HuH-7.5 (cell line): Measurements from ENCODE around the gene TTC7B.

ENCODE experiments used
- DNase-seq: peaks from one replicate; pipeline ENCODE4 v3.0.0; 2011; ENCODE audit warnings: low spot score

Gene TTC7B

DNA sequence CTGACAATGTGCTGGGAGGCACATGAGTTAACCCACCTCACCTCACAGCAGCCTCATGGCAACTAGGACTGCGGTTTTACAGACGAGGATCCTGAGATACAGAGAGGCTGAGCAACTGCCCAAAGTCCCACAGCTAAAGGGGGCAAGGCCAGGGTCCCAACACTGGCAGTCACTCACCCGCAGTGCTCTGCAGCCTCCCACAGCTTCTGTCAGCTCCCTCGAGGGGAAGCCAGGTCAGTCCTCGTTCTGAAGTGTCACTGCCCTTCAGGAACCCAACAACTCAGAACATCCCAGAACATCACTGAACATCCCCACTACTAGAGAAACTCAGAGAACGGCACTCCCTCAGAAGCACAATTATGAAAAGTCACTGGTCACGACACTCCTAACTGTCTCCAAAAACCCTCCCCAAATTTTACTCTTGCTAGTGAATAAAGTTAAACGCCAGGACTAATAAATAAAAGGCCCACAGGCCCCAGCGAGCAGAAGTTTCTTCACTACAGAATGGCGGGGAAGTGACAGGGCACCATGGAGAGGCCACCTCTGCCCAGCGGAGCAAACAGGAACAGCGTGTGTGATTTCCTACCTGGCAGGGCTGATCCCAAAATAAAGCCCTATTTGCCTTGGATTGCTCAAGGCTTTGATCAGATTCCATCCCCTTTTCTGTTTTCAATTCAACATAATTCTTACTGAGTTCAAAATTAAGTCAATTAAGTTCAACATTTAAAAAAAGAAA is 75.1 kb downstream of the TTC7B start:
- DNase-seq, result no peak

DNA sequence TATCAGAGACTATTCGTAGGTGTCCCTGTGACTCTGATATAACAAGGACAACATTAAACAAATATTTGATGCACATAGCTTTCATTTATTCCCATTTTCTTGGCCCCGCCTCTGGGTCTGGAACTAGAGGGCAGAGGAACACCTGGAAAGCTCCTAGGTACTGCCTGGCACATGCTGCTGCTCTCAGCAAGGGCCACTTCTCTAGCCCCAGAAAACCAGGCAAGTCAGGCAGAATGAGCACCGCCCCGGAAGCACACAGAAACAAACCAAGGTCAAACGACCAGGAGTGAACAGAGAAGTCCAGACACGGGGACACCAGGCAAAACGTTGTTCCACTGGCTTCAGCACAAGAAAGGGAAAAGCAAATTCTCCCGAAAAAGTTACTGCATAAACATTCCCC is 76.1 kb downstream of the TTC7B start:
- DNase-seq, result no peak

DNA sequence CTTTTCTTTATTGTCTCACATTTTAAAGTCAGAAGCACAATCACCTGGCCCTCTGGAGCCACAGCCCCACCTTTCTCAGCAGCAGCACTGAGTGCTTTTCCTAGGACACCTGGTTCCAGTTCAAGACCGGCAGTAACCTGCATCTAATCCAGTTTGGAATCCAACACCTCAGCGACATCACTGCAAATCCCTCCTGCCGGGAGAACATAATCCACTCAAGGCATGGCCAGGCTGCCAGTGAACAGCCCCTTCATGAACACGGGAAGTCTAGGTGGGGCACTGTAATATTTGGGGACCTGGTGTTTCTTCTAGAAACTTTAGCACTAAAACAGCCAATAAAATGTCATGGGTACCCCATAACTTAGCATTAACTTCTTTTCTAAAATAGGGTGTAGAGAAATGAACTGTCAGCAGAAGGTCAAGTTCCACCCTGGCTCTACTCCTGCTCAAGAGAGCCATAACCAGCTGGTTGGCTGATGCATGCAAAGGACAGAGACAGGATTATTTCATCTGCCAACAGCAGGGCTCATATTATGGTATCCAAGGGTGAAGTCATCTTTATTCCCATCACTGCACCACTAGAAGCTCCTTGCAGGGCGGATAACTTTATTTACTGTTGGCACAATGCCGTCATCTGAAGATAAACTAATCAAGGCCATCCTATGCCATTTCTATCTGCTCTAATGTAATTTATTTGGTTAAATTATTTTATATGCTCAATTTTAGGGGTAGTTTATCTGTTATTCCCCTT is 76.7 kb downstream of the TTC7B start:
- no peak for DNase-seq

DNA sequence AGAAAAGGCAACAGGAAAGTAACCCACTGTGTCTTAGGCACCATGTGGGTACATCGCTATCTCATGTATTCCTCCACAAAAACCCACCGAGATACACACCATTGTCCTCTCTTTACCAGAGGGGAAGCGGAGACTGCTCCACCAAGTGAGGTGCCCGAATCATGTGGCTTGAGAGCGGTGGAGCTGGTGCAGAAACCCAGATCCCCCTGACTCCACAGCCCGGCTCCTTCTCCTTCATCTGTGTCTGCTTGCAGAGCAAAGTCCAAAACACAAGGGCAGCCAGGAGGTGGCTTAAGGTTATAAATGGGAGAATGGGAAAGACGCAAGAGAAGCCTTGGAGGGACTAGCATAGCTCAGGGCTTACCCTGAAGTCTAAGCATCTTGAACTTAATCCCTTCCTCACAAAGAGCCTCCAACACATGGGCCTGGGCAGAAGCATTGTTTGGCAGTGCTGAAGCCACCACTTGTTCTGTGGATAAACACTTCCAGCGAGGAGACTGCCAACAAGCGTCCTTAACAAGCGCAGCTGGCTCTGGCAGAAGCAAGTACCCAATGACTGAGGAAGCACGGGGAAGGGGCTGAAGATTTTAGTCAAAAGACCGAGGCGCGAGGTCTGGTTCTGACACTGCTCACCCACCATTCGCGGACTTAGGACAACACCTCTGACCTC is 83.0 kb downstream of the TTC7B start:
- DNase-seq, result no peak

DNA sequence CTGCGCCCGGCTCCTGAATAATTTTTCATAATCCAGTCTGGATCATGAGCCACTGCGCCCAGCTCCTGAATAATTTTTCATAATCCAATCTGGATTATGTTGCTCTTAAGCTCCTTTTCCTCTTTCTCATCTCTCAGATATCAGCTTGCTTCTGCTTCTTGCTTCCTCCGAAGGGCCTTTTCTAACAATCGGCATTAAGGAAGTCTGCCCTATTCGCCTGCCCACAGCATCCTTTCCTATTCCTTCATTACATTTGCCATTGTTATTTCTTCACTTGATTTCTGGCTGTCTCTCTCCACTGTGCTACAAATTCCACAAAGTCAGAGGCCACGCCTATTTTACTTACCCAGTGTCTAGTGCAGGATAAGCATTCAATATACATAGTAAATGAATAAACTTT is 83.5 kb downstream of the TTC7B start:
- no peak for DNase-seq

DNA sequence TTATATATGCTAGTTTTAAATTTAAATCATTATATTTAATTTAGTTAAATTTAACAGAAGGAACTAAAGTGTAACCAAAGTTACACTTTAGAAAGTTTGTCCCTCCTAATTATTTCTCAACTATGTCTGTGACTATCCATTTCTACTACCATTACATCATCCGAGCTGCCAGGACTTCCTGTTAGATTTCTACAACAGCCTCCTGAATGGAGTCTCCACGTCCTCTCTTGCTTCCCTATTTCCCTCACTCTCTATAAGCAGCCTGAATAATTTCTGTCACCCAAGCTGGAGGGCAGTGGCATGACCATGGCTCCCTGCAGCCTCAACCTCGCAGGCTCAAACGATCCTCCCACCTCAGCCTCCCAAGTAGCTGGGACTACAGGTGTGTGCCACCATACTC is 84.1 kb downstream of the TTC7B start:
- DNase-seq, result no peak

DNA sequence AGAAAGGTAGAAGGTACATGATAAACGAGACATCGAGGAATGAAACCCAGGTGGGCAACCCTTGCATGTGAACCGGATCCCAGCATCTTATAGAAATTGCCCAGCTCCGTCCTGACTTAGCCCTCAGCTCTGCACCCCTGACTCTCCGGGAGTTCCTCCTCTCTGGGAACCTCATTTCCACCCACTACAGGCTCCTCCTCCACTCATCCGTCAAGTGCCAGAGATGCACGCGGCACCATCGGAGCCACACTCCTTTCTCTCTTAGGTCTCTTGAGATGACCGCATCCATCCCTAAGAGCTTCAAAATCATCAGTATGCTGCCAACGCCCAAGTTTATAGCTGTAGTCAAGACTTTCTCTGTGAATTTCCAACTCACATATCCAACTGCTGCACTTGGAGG is 84.7 kb downstream of the TTC7B start:
- no peak for DNase-seq

DNA sequence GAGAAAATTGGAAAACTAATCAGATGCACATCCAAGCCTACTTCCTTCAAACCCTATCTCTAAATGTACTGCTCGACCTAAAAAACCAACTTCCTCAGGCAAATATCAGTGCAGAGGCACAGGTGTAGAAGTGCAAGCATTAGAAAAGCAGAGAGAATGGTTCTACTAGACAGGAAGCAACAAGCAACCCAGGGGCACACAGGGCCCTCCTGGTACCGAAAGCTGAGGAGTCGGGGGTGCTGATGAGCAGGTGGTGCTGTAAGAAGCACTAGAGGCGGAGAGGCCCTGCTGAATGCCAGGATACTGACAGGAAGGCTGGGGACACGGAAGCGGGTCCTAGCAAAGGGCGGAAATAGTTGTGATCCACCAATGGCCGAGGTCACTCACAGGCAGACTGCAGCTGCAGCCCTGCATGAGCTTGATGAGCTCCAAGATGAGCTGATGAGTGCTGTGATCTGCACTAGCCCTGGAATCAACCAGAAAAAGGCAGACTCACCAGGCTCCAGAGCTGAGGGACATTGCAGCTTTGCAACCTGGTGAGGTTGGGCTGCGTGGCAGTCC is 85.9 kb downstream of the TTC7B start:
- DNase-seq, result no peak

DNA sequence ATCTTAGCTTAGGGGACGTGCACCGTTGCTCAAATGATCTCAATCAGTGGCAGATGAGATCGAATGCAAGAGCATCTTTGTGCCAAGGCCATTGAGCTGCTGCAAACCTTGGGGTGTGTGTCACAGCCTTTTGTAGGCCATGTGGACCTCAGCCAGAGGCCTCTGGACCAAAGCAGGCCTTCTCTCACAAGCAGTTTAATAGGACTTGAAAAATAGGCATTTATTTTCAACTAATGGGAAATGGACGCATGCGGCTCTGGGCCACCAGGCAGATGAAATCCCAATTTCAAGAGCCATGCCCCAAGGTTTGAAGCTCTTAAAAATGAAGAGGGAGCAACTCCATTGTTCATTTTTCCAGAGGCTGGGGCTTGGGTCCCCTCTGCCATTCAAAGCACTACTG is 87.3 kb downstream of the TTC7B start:
- no peak for DNase-seq

DNA sequence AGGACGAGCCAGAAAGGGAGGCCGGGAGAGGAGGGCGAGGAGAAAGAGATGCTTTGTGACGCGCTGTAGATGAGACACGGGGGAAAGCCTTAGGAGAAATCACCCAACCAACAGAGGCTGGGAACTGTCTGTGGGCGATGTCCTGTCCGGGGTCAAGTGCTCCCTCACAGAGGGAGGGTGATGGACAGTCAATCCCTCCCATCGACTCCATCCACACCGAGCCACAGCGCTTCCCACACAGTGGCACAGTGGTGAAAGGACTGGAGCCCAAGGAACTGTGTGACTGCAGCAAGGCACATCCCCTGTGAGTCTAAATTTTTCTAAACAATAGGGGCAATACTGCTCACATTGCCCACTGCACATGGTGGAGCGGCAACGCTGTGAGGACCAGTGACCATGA is 89.1 kb downstream of the TTC7B start:
- no peak for DNase-seq

DNA sequence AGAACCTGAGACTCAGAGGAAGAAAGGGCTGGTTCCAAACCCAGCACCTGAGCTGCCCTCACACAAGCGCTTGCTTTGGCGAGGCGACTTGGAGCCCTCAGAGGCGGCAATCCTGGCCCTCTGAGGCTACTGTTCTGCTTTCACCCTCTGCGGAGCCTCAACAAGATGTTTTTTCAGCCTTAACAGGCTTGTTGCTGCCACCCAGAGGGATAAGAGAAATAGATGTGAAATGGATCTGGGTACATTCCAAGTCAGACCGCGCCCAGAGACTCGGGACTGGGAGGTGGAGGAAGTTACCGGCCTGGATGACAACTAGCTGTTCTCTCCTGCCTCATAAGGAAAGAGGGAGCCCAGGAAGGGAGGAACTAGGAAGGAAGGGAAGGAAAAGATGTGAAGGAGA is 89.6 kb downstream of the TTC7B start:
- DNase-seq, result no peak

DNA sequence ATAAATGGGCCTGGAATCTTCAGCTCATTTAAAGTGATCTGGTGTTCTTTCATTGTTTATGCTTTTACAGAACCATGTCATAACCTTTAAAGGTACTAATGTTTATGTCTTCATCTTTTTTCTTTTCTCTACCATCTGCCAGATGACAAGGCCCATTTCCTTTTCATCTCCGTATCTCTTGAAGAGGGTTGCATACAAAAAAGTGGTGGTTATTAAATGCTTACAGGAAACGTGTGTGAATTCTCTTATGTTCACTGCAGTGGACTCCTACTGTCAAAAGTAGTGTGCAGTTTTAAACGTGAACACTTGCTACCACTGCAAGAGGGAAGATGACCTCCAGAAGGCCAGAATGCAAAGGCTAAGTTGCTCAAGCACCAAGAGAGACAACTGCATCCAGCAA is 91.4 kb downstream of the TTC7B start:
- no peak for DNase-seq

DNA sequence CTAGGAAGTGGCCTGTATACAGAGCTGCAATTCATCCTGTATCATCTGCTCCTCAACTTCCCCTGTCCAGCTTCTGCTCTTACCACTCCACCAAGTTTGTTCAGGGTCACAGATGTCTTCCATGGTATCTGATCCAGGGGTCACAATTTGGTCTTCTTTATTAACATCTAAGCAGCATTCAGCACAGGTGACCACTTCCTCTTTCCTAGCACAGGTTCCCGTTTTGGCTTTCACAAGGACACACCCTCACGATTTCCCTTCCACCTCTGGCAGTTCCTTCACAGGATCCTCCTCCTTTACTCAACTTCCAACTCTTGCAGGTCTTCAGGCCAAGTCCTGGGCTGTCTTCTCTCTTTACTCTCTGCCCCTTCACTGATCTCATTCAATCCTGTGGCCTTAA is 93.6 kb downstream of the TTC7B start:
- DNase-seq, result no peak

DNA sequence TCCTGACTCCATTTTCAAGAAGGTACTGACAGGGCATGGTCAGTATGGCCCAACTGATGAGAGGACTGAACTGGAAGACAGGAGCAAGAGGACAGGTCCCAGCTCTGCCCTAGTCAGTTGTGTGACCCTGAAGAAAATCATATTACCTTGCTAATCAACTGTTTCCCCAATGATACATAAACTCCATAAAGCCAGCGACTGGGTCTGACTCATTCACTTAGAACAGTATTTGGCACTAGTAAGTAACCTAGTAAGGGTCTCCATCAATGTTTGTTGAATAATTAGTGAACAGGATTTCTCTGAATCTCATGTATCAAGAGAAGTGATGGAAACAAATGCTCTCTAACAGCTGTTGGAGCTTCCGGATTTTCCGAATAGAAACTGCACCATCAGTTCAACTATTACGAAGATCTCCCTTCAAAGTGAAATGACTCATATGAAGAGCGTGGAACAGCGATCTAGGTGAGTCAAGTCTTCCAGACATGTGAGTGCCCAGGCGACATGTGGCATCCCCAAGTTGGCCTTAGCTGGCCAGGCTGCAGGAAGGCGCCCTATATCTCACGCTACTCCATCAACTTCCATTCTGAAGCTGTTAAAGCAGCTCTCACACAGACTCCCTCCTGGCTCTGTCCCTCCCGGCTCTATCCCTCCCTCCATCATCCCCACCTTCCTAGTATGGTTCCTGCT is 94.5 kb downstream of the TTC7B start:
- DNase-seq, result no peak

DNA sequence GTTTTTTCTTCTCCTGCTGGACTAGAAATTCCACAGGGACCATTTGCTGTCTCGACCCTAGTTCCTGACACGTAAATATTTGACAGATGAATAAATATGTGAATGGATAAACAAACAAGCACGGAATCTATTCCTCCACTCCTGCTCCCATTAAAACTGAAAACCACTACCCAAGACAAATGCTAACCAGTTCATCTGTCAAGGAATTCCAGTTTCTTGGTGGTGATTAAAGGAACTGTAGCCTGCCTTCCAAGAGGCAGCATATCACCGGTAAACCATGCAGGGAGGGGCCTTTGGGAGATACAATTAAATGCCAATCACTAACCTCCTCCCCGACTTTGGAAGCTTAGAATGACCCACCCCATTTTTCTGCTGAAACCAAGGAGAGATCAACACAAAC is 95.4 kb downstream of the TTC7B start:
- DNase-seq, result no peak

DNA sequence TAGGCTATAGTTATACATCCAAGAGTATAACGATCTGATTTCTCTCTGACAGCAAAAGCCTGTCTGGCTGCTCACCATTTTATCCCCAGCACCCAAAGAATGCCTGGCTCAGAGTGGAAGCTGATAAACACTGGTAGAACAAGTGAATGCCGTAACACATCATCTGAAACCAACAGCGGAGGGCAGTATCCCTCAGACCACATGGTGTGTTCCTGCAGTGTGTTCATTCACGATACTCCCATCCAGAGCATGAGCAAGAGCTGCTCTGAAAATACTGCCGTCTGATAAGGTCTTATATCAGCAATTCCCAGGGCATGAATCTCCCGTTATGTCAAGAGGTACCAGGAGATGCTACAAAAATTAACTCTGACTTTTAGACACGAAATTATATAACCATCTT is 95.9 kb downstream of the TTC7B start:
- DNase-seq, result no peak

DNA sequence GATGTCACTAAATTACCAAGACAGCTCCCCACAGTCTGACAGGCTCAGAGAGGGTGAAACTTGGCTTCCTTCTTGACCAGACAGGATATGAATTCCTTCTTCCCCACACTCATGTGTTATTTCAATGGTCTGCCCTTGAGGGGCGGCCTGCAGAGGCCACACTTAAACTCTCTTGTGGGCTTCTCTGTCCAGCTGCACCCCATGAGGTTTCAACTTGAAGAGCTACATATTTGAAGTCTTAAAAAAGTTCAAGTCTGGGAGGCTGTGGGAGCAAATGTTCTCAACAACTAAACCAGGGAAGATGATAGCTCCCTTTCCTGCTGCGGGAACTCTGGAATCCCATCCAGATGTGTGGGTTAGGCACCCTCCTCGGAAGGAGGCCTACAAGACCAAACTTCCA is 98.3 kb downstream of the TTC7B start:
- no peak for DNase-seq

DNA sequence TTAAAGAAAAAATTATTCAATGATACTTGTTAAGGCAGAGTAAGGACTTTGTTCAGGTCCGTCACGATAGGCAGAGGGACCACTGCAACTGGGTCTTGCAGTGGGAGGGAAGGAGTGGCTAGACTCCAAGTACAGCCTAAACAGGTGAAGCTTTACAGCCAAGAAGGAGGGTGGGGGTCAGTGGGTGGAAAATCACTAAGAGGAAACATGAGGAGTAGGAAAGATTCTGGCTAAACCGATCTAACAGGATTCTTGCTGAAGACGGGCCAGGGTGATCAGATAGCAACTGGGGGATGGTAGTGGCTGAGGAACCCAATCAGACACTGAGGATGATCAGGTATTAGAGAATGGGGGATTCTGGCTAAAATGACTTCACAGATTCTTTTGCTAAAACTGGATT is 100.2 kb downstream of the TTC7B start:
- DNase-seq, result no peak

DNA sequence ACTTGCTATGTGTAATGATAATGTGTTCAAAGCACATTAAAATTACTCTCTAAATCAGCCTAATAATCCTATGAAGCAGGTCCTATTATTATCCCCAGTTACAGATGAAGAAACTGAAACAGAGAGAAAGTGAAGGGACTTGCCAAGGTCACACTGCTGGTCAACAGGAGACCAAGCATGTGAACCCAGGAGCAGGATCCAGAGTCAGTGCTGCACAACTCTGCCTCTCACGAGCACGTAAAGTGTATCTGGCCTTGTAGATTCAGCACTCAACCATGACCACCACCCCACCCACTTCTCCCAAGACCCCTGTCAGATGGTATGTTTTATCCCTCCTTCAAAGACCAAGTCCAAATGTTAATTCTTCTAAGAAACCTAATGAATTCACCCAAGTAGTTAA is 100.7 kb downstream of the TTC7B start:
- no peak for DNase-seq

DNA sequence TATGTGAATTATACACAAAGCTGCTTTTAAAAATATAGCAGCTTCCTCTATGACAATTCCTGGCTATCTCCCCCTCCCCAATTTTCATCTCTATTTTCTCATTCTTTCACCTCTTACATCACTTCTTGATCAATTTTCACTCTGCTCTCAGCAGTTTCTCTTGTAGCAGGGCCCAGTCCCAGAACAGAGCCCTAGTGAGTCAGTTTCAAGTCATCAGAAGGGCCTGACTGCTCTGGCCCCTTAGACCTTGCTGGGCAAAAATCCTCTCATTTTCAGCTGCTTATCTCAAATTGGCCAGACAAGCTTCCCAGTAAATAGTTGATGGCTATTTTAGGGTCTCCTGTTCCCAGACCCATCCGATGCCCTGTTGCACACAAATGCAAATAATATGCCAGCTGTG is 101.4 kb downstream of the TTC7B start:
- DNase-seq, result no peak

DNA sequence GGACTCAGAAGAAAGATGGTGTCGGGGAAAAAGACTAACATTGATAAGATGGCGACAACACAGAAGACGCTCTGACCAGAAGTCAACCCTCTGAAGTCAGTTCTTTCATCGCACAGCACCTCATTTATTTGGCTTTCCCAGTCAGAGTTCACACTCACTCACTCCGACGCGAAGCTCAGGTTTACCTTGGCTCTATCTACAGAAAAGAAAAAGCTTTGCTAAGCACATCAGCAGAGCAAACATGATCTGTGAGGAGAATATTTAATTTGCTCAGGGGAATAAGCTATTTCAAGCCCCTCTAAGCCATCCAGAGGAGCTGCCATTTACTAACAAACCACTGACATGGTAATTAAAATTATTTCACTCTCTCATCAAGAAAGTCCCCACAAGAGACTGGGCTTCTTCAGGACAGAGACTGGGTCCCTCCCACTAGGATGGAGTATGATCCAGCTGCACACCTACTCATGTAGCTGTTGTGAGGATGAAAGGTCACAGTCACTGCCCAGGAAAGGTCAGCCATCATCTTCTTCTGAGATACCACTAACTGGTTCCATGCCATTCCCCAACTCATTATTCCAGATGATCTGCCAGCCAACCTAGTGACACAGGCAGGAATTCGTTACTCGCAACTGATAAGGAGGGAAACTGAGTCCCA is 111.4 kb downstream of the TTC7B start:
- no peak for DNase-seq
